ENCODE results near the gene DNAH17. TPM values are rescaled to one million over a fixed set of nuclear protein-coding genes. Genes with fewer than 3 reads are reported as not detected.

The DNAH17 gene
- total and polyA plus RNA-seq, 2 of the 13 experiments (the other 11 are each of a cell fraction or from before 2014, with no cell fraction given), result 0.86 to 1.6 TPM

GRCh38 chr17:78497115-78497540, 80.1 kb downstream of the DNAH17 start (continued):
- peak; percentile 99 for TF ChIP-seq CTCF (CRISPR knock-in tag; IDR thresholded peaks at IDR 0.05)
- TF ChIP-seq HMGXB3 (CRISPR knock-in tag; IDR thresholded peaks at IDR 0.05; ENCODE audit: borderline replicate concordance), result 0 out of 2 replicates have a peak, but pooled peaks have one; percentile 20
- no peak for TF ChIP-seq ZC3H13 (CRISPR knock-in tag; IDR thresholded peaks at IDR 0.05)
- 0 out of 2 replicates have a peak, but pooled peaks have one; percentile 41 for TF ChIP-seq ZNF34 (CRISPR knock-in tag; IDR thresholded peaks at IDR 0.05; ENCODE audit: borderline replicate concordance)
- peak; percentile 47 for TF ChIP-seq ZNF883 (CRISPR knock-in tag; IDR thresholded peaks at IDR 0.05; ENCODE audit: not compliant biosample characterization)
- 0 out of 2 replicates have a peak, but pooled peaks have one; percentile 8 for TF ChIP-seq ZNF44 (CRISPR knock-in tag; IDR thresholded peaks at IDR 0.05)
- TF ChIP-seq ZSCAN25 (CRISPR knock-in tag; IDR thresholded peaks at IDR 0.05), result no peak
- TF ChIP-seq KLF16 (CRISPR knock-in tag; IDR thresholded peaks at IDR 0.05), result peak in 1 of 2 experiments; percentile 74; a peak in 2 of 4 replicates
- TF ChIP-seq BCL6 (CRISPR knock-in tag; IDR thresholded peaks at IDR 0.05), result 0 out of 2 replicates have a peak, but pooled peaks have one; percentile 7
- peak; percentile 47 for TF ChIP-seq ZNF18 (CRISPR knock-in tag; IDR thresholded peaks at IDR 0.05; ENCODE audit: insufficient replicate concordance)
- TF ChIP-seq XRCC5 (optimal IDR thresholded peaks at IDR 0.05; ENCODE audit: low read length), result peak; percentile 41
- peak; percentile 23; the same call in 1 of the 2 replicates for TF ChIP-seq ZNF331 (CRISPR knock-in tag; IDR thresholded peaks at IDR 0.05)
- TF ChIP-seq AKAP8 (CRISPR knock-in tag; IDR thresholded peaks at IDR 0.05), result 0 out of 2 replicates have a peak, but pooled peaks have one; percentile 48
- TF ChIP-seq ZNF282 (IDR thresholded peaks at IDR 0.05; ENCODE audit: partially characterized antibody), result no peak
- TF ChIP-seq RFXANK (CRISPR knock-in tag; IDR thresholded peaks at IDR 0.05), result no peak
- TF ChIP-seq DNMT1 (CRISPR knock-in tag; IDR thresholded peaks at IDR 0.05), result peak; percentile 41; the same call in 1 of the 2 replicates
- TF ChIP-seq MIER3 (CRISPR knock-in tag; IDR thresholded peaks at IDR 0.05; ENCODE audit: borderline replicate concordance), result no peak
- TF ChIP-seq LCORL (IDR thresholded peaks at IDR 0.05), result no peak
- TF ChIP-seq LCORL (CRISPR knock-in tag; IDR thresholded peaks at IDR 0.05), result no peak
- no peak for TF ChIP-seq ZNF253 (CRISPR knock-in tag; IDR thresholded peaks at IDR 0.05; ENCODE audit: borderline replicate concordance)
- TF ChIP-seq ZNF574 (CRISPR knock-in tag; IDR thresholded peaks at IDR 0.05), result peak; percentile 56; the same call in 1 of the 2 replicates

All from HepG2 (cell line).